Fibroblast of lung (primary cell): ENCODE data around the gene KCNMA1. TPM values are rescaled to one million over a fixed set of nuclear protein-coding genes. Genes with fewer than 3 reads are reported as not detected.

Experiments used
- DNase-seq, 2 donors: peaks; one replicate each; pipeline versions ENCODE4 v3.0.0 to v3.0.0-alpha.2; 2010; ENCODE audit warnings: low read depth in 2 of 2
- H2AFZ ChIP-seq: 2 replicates; pipeline ENCODE4 v1.5.1; 2012; ENCODE audit warnings: low read length, control low read depth, inconsistent platforms
- H3K27ac ChIP-seq: 2 replicates; pipeline ENCODE4 v1.5.1; 2011; ENCODE audit warnings: low read length, control low read depth; ENCODE audit not compliant: insufficient read depth
- H3K27me3 ChIP-seq: 2 replicates; pipeline ENCODE4 v1.5.1; 2011; ENCODE audit warnings: mild to moderate bottlenecking, low read length; ENCODE audit not compliant: control insufficient read depth, insufficient read depth
- H3K36me3 ChIP-seq: 2 replicates; pipeline ENCODE4 v1.5.1; 2011; ENCODE audit warnings: low read length; ENCODE audit not compliant: control insufficient read depth, insufficient read depth
- H3K4me1 ChIP-seq: 2 replicates; pipeline ENCODE4 v1.5.1; 2011; ENCODE audit warnings: low read length; ENCODE audit not compliant: control insufficient read depth, insufficient read depth; ENCODE audit errors: extremely low read depth
- H3K4me2 ChIP-seq: 2 replicates; pipeline ENCODE4 v1.5.1; 2011; ENCODE audit warnings: low read length, control low read depth; ENCODE audit not compliant: insufficient read depth; ENCODE audit errors: extremely low read depth
- H3K4me3 ChIP-seq, 4 experiments: fragments of 200-600 bp in 1 of 4; sonication (generic) in 1 of 4; replicated peaks in 1 of 4; 2 replicates each; pipeline ENCODE4 v1.5.1; 2011 to 2016; ENCODE audit warnings: low read length in 4 of 4, low read depth in 3 of 4, mild to moderate bottlenecking in 3 of 4, control low read depth in 2 of 4, inconsistent platforms in 1 of 4, mixed read lengths in 1 of 4; ENCODE audit not compliant: insufficient read depth in 1 of 4; ENCODE audit errors: control extremely low read depth in 1 of 4
- H3K79me2 ChIP-seq: 2 replicates; pipeline ENCODE4 v1.5.1; 2012; ENCODE audit warnings: mild to moderate bottlenecking, low read length, inconsistent platforms; ENCODE audit not compliant: control insufficient read depth, insufficient read depth
- H3K9ac ChIP-seq: 2 replicates; pipeline ENCODE4 v1.5.1; 2011; ENCODE audit warnings: mild to moderate bottlenecking, low read length, control low read depth; ENCODE audit not compliant: insufficient read depth
- H3K9me3 ChIP-seq: 2 replicates; pipeline ENCODE4 v1.5.1; 2012; ENCODE audit warnings: low read depth, low read length; ENCODE audit not compliant: control insufficient read depth, insufficient read depth
- H4K20me1 ChIP-seq: 2 replicates; pipeline ENCODE4 v1.5.1; 2011; ENCODE audit warnings: low read length; ENCODE audit not compliant: control insufficient read depth, insufficient read depth; ENCODE audit errors: extremely low read depth
- EZH2 ChIP-seq: IDR thresholded peaks from 2 replicates; pipeline ENCODE4 v1.5.1; 2012; ENCODE audit warnings: low read length, control low read depth, mild to moderate bottlenecking; ENCODE audit errors: missing control alignments
- polyA plus RNA-seq, 2 donors: library from polyadenylated mRNA; depleted of rRNA in 1 of 2; stranded (reverse) in 1 of 2; unstranded in 1 of 2; fragments of >200 nt; gene quantifications; 2 replicates each; pipeline ENCODE4 v1.2.1, GENCODE V29; 2011 to 2012; ENCODE audit warnings: missing spikeins in 1 of 2
- total RNA-seq: library from RNA; depleted of rRNA; stranded (reverse); fragments of >200 nt; gene quantifications from 2 replicates; pipeline ENCODE4 v1.2.1, GENCODE V29; 2014
- TF ChIP-seq, protein P1 (sequence below), 2 donors: IDR thresholded peaks in 1 of 2; conservative IDR thresholded peaks in 1 of 2; 1 replicate in 1 of 2; 2 replicates in 1 of 2; pipeline ENCODE4 v1.5.1; 2011 to 2012; ENCODE audit warnings: low read length in 2 of 2, control low read depth in 1 of 2, inconsistent platforms in 1 of 2, low read depth in 1 of 2, mild to moderate bottlenecking in 1 of 2

The KCNMA1 gene
- total and polyA plus RNA-seq, 2 donors (not counting 1 experiment from before 2014, with no cell fraction given) = 31.0 to 138 TPM

DNA sequence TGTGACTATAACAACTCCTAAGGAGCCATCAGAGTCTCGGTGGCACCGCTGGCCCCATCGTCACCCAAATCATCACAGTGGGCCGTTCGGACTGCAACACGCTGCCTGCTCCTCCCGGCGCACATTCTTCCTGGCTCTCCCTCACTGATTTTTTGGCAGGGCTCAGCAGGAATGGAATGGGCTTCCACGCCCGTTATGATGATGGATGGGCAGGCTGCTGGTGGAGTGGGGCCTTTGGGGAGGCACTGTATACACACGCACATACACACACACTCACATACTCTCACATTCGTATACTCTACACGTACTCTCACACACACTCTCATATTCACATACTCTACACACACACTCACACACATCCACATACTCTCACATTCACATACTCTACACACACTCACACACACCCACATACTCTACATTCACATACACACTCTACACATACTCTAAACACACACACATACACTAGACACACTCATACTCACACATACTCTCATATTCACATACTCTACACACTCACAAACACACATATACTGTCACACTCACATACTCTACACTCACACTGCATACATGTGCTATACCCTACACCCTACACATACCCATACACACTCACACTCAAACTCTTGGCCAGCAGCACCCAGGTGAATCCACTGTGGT lies 99.8 kb downstream of the KCNMA1 start:
- TF ChIP-seq EZH2 = no peak
- TF ChIP-seq, protein P1, sequence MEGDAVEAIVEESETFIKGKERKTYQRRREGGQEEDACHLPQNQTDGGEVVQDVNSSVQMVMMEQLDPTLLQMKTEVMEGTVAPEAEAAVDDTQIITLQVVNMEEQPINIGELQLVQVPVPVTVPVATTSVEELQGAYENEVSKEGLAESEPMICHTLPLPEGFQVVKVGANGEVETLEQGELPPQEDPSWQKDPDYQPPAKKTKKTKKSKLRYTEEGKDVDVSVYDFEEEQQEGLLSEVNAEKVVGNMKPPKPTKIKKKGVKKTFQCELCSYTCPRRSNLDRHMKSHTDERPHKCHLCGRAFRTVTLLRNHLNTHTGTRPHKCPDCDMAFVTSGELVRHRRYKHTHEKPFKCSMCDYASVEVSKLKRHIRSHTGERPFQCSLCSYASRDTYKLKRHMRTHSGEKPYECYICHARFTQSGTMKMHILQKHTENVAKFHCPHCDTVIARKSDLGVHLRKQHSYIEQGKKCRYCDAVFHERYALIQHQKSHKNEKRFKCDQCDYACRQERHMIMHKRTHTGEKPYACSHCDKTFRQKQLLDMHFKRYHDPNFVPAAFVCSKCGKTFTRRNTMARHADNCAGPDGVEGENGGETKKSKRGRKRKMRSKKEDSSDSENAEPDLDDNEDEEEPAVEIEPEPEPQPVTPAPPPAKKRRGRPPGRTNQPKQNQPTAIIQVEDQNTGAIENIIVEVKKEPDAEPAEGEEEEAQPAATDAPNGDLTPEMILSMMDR (conservative IDR thresholded peaks at IDR 0.05 in 1 of 2, IDR thresholded peaks at IDR 0.05 in 1 of 2; ENCODE audit: low read depth in 1 of 2, low read length in 2 of 2) = no peak
- H4K20me1 ChIP-seq = no peaks in the 10 kb centered on the region
- DNase-seq = peak; percentile 68 to 78
- H3K27ac ChIP-seq = no peak overlapping the region
- H3K9me3 ChIP-seq = no peaks in the 10 kb centered on the region
- no peak overlapping the region for H3K9ac ChIP-seq
- H3K27me3 ChIP-seq = no peaks in the 10 kb centered on the region
- peaks cover 2% of the 10 kb centered on the region for H3K79me2 ChIP-seq
- no peak overlapping the region for H3K4me3 ChIP-seq
- peaks cover 16% of the 10 kb centered on the region for H3K4me1 ChIP-seq
- no peaks in the 10 kb centered on the region for H3K36me3 ChIP-seq
- H3K4me2 ChIP-seq = peak overlapping the region; percentile 30
- H2AFZ ChIP-seq = no peak overlapping the region

DNA sequence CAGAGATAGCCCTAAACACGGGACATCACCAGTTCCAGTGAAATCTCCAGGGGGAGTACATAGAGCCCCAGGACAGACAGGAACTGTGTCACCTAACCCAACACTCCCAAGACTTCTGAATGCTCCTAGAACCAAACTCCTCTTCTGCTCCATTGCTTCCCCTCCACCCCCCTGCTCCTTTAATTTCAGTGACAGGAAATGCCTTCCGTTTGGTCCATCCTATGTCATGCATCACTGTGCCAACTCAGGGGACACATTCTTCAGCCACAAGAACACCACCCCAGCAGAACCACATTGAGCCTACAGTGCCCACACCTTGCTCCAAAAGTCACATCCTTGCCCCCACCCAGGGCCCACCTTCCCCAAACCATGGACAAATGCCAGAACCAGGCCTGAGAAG lies 100.5 kb downstream of the KCNMA1 start:
- Histone ChIP-seq H3K9ac (no peak overlapping the region), H2AFZ (no peak overlapping the region), H3K4me1 (peaks cover 18% of the 10 kb centered on the region), H3K4me2 (peak overlapping the region; percentile 25), H3K4me3 (no peak overlapping the region), H3K27me3 (no peaks in the 10 kb centered on the region), H3K9me3 (no peaks in the 10 kb centered on the region), H3K36me3 (no peaks in the 10 kb centered on the region), H4K20me1 (no peaks in the 10 kb centered on the region), H3K27ac (peak overlapping the region; percentile 4), H3K79me2 (peaks cover 2% of the 10 kb centered on the region)
- TF ChIP-seq, protein P1 (conservative IDR thresholded peaks at IDR 0.05 in 1 of 2, IDR thresholded peaks at IDR 0.05 in 1 of 2; ENCODE audit: low read depth in 1 of 2, low read length in 2 of 2) = no peak
- no peak for TF ChIP-seq EZH2
- no peak for DNase-seq

DNA sequence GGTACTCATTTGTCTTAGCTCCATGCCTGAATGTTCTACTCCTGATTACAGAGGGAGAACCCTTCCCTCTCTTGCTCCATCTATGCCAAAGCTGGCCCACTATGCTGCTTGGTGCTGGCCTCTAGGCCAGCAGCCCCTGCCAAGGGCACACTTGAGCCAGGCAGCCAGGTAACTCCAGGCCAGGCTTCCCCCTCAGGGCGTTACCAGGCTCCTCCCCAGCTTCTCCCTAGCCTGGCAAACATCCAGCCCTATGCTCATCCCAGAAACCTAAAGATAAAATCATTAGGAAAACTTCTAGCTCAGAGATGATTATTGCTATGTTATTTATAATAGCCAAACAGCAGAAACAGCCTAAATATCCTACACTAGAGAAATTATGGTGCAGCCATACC lies 103.7 kb downstream of the KCNMA1 start:
- Histone ChIP-seq H3K9me3 (no peaks in the 10 kb centered on the region), H3K36me3 (no peaks in the 10 kb centered on the region), H3K4me1 (peaks cover 27% of the 10 kb centered on the region), H3K27ac (no peak overlapping the region), H3K4me3 (no peak overlapping the region), H4K20me1 (no peaks in the 10 kb centered on the region), H3K4me2 (no peak overlapping the region), H2AFZ (no peak overlapping the region), H3K9ac (no peak overlapping the region), H3K79me2 (peaks cover 15% of the 10 kb centered on the region), H3K27me3 (no peaks in the 10 kb centered on the region)
- no peak for TF ChIP-seq EZH2
- TF ChIP-seq, protein P1 (conservative IDR thresholded peaks at IDR 0.05 in 1 of 2, IDR thresholded peaks at IDR 0.05 in 1 of 2; ENCODE audit: low read depth in 1 of 2, low read length in 2 of 2) = no peak
- no peak for DNase-seq
